ENCODE measurements around the gene ABCC4.

The ABCC4 gene

DNA sequence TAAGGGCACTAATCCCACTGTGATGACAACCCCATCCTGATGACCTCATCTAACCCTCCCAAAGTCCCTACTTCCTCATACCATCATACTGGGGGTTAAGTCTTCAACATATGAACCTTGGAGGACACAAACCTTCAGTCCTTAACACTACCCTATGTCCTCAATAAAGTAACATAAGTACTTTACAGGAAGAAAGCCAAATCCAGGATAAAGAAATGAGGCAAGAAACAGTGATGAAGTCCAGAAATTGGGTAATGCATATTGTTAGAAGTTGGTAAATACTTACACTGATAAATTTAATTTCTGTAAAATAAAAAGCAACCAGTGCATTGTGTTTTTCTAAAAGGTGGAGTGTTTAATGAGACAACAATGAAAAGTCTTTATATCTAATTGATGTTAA lies 304.1 kb downstream of the ABCC4 start:
- no peak for DNase-seq (ENCODE audit: low read depth in 2 of 2)

DNA sequence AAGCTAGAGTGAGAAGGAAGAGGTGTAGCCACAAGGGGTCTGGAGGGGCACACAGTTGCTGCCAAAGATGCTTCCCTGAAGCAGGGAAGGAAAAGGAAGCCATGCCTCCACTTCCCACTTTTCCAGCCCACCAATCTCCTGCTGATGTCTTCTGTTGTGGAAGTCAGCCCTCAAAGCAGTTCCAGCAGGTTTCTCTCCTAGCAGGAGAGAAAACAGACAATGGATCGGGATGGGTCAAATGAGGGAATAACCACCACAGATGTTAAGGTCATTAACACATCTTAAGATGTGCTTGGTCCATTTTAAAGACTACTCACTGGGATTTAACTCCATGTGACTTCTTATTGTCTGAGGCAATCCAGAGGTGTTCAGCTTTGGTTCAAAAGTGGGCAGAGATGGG lies 304.8 kb downstream of the ABCC4 start:
- no peak for DNase-seq (ENCODE audit: low read depth in 2 of 2)

DNA sequence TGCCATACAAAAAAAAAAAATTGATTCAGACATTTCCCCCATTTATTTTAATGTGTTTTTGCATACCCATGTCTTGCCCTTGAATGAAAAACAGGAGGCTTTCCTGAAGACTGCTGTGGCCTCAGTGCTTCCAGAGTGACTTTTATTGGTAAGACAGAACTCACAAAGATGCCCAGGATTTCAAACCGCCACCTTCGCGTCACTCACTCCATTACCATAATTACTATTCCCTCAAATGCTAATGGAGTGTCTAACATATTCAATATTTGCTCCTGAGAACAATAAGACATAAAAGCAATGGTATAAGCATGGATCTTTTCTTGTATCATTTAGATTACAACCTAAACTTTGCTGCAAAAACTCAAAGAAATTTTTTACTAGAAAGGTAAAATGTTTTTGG lies 306.7 kb downstream of the ABCC4 start:
- no peak for DNase-seq (ENCODE audit: low read depth in 2 of 2)

DNA sequence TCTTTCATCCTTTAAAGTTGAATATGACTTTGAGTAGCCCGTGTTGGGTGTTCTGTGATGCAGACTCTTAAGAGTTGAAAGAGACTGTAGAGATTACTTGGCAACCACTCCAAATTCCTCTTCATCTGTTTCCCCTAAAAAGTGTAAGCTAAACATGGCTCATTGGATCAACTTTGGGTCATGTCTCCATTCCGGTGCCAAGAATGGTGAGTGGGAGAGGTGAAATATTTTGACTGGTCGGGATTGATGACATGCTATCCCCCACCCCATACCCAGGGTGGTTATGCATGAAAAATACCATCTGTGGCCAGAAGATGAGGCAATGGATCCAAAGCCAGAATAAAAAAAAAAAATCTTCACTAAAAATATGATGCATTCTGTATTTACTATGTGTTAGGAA lies 307.6 kb downstream of the ABCC4 start:
- DNase-seq (ENCODE audit: low read depth in 2 of 2) = no peak

DNA sequence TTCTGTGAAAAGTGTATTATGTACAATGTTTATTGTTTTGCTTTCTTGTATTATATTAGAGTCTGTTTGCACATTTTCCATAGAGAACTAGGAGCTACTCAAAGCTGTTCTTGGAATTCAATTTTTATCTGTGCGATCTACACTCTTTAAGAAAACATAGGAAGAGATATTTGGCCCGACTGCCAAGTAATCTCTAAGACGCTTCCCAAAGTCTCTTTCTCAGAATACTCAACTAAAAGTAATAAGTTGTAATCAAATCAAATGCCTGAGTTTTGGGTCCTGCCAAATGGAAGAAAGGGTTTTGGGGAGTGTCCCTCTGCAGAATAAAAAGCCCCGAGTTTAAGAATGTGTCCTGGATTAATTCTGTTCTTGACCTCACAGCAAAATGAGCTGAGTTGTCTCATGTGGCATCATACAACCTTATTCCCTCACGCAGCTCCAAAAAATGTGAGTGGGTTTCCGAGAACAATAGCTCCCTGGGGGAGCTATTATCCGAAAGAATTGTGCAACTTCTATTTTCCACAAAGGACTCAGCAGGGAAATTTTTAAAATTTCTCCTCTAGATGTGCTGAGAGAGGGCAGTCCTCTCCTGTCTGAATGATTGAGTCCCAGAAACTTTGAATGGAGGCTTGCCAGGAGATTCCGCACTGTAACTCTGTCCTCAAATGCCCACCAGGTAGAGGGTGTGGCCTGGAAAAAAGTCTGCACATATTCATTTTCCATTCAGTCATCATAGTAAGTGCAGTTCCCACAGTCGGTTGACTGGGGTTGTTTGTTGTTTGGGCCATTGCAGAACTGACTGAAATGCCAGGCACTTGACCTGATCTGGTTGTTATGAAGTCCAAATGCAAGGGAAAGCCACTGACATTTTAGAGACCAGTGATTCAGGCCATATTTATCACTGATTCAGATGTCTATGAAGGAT lies 309.0 kb downstream of the ABCC4 start:
- no peak for DNase-seq (ENCODE audit: low read depth in 2 of 2)

DNA sequence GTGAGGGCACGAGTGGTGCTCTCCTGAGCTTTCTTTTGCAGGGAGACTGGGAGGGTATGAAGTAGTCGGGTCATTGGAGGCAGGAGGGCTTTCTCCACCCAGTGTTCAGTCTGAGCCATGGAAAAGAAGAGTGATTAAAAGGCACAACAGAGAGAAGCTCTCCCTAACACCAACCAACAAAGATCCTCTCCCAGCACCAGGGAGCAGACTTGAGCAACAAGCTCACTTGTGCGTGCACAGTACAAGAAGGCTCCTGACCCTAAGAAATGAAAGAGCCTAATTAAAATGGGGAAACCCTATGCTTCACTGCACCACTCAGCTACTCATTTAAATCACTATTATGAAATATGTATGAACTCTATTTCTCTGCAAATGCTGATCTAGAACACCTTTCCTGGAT lies 312.6 kb downstream of the ABCC4 start:
- DNase-seq (ENCODE audit: low read depth in 2 of 2) = no peak

DNA sequence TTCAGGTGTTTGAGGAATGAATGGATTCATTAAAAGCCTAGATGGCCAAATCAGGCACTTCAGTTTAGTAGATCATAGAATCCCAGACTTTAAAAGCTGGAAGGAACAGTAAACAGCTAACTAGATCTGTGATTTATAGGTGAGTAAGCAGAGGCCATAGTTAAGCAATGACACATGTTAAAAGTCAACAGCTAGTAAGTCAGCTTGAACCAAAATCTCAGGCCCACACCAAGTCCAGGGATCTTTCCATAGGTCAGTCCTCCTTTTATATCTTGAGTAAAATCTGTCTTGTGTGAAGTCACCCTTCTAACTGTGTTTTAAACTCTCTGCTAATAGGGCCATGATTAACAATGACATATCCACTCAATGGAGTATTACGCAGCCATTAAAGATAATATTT lies 313.4 kb downstream of the ABCC4 start:
- no peak for DNase-seq (ENCODE audit: low read depth in 2 of 2)

DNA sequence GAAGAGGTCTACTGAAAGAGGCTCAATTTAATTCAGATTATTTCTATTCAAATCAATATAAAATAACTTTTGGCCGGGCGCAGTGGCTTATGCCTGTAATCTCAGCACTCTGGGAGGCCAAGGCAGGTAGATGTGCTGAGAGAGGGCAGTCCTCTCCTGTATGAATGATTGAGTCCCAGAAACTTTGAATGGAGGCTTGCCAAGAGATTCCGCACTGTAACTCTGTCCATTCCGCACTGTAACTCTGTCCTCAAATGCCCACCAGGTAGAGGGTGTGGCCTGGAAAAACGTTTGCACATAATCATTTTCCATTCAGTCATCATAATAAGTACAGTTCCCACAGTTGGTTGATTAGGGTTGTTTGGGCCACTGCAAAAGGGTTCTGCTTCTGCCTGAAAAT lies 314.2 kb downstream of the ABCC4 start:
- DNase-seq (ENCODE audit: low read depth in 2 of 2) = no peak

DNA sequence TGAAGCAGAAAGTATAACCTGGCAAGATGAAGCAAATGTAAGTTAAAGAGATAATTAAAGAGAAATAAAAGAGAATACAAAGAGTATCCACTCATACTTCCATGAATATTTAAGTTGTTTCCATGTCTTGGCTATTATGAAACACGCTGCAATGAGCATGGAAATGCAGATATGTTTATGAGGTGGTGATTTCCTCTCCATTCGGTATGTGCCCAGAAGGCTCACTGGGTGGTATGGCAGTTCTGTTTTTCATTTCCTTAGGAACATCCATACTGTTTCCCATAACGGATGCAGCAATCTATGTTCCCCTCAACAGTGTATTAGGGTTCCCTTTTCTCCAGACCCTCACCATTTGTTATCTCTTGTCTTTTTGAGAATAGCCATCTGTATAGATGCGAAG lies 316.3 kb downstream of the ABCC4 start:
- DNase-seq (ENCODE audit: low read depth in 2 of 2) = no peak

DNA sequence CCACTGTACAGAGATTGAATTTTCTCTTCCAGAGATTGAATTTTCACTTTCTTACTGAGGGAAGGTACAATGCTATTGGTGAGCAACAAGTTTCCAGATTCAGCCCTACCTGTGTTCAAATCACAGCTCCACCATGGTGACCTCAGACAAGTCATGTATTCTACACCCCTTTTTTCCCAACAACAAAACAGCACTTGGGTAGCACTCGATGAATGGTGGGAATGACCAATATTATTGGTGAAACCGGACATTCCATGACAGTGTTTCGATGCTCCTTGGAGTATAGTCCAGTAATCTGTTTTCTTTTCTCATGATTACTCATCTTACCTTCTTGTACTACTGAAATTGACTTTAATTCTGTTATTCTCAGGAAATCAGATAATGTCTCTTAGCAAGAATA lies 322.7 kb downstream of the ABCC4 start:
- DNase-seq (ENCODE audit: low read depth in 2 of 2) = no peak

DNA sequence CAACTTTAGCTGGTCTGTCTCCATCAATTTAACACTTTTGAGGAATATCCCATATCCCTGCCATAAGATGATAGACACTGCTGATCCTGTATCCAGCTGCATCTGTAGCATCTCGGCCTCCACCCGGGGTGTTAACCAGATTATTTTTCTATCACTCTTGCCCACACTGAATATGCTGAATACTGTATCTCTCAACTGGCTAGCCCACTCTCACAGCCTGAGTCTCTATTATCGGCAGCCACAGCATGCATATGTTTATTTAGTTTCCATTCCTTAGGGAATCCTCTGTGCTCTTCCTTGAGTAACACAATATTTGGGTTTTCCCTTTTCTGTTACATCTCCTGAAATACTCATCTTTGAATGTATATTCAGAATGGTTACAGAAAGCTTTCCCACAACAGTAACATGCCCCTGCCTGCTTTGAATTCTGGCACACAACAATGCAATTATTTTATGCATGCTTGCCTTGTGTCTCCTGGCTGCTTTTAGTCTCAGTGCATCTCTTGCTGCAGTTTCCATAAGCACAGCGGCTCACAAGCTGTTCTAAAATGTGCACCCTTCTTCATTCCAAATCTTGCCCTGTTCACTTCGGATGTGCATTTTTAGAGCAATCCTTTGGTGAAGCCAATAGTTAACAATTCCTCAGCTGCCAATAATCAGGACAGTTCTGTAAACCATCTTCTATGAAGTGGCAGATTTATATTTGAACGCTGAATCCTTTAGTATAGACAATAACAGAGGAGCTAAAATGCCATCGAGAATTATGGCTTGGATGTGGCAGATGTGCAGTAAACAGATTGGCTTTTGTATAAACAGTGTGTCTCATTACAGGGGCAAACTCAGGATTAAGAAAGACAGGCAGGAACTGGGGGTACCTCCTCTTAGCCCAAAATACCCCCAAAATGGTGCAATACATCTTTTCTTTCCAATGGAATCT lies 327.0 kb downstream of the ABCC4 start:
- no peak for DNase-seq (ENCODE audit: low read depth in 2 of 2)

DNA sequence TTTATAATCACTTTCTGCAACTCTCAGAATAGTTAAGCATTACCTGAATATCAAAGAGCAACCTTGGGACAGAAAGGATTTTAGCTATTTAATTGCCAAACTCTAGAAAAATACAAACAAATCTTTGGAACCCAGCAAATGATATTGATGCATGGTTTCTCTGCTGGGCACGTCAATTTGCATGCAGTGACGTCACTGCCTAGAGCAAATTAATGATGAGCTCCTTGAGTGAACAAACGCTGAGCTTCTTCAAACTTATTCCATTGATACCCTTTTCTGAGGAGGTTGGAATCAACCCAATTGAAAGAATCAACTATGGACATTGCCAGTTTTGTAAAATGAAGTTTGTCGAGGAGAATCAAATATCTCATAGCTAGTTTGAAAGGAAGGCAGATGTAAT lies 329.0 kb downstream of the ABCC4 start:
- no peak for DNase-seq (ENCODE audit: low read depth in 2 of 2)

Measured in activated CD4-positive, alpha-beta T cell treated with anti-CD3 and anti-CD28 coated beads for 24 hours (primary cell).